KOPT-K1 (cell line): ENCODE results near the gene LIPC.

Source experiments
- H3K27ac ChIP-seq: fragments of 200-600 bp; sonication (generic); 2 replicates; pipeline ENCODE4 v1.5.1; 2016; ENCODE audit warnings: antibody characterized with exemption, mild to moderate bottlenecking, low read depth, low read length; ENCODE audit not compliant: poor library complexity, severe bottlenecking
- H3K36me3 ChIP-seq: fragments of 200-600 bp; sonication (generic); 2 replicates; pipeline ENCODE4 v1.5.1; 2017; ENCODE audit warnings: antibody characterized with exemption, mild to moderate bottlenecking, low read length, moderate library complexity; ENCODE audit not compliant: insufficient read depth
- H3K9me3 ChIP-seq: fragments of 200-600 bp; sonication (generic); 2 replicates; pipeline ENCODE4 v1.5.1; 2017; ENCODE audit warnings: antibody characterized with exemption, low read length, mild to moderate bottlenecking; ENCODE audit not compliant: insufficient read depth, poor library complexity, severe bottlenecking

LIPC gene

GRCh38 chr15:58523634-58524033, 91.8 kb downstream of the LIPC start:
- H3K36me3 ChIP-seq, result no peaks in the 10 kb centered on the region
- no peaks in the 10 kb centered on the region for H3K9me3 ChIP-seq
- H3K27ac ChIP-seq, result no peak overlapping the region

- Histone ChIP-seq H3K9me3 (no peaks in the 10 kb centered on the region), H3K36me3 (no peaks in the 10 kb centered on the region), H3K27ac (no peak overlapping the region)
These were observed 92.5 kb downstream of the LIPC start for GRCh38 chr15:58524247-58524646.

- Histone ChIP-seq H3K27ac (no peak overlapping the region), H3K36me3 (no peaks in the 10 kb centered on the region), H3K9me3 (no peaks in the 10 kb centered on the region)
These were observed 94.2 kb downstream of the LIPC start for GRCh38 chr15:58525991-58526421.

GRCh38 chr15:58526647-58527192, 94.9 kb downstream of the LIPC start:
- Histone ChIP-seq H3K9me3 (no peaks in the 10 kb centered on the region), H3K27ac (no peak overlapping the region), H3K36me3 (no peaks in the 10 kb centered on the region)

- no peak overlapping the region for H3K27ac ChIP-seq
- H3K36me3 ChIP-seq, result no peaks in the 10 kb centered on the region
- H3K9me3 ChIP-seq, result no peaks in the 10 kb centered on the region
These were observed 95.9 kb downstream of the LIPC start for GRCh38 chr15:58527573-58528187.

- no peak overlapping the region for H3K27ac ChIP-seq
These were observed 96.5 kb downstream of the LIPC start for GRCh38 chr15:58528188-58528870.

GRCh38 chr15:58529041-58529440, 97.2 kb downstream of the LIPC start:
- Histone ChIP-seq H3K36me3 (no peaks in the 10 kb centered on the region), H3K9me3 (no peaks in the 10 kb centered on the region), H3K27ac (no peak overlapping the region)

More at GRCh38 chr15:58528188-58528870, 96.5 kb downstream of the LIPC start:
- Histone ChIP-seq H3K36me3 (no peaks in the 10 kb centered on the region), H3K9me3 (no peaks in the 10 kb centered on the region)

GRCh38 chr15:58530056-58530590, 98.3 kb downstream of the LIPC start:
- Histone ChIP-seq H3K27ac (no peak overlapping the region), H3K9me3 (no peaks in the 10 kb centered on the region), H3K36me3 (no peaks in the 10 kb centered on the region)

GRCh38 chr15:58532126-58532525, 100.3 kb downstream of the LIPC start:
- no peaks in the 10 kb centered on the region for H3K9me3 ChIP-seq
- H3K36me3 ChIP-seq, result no peaks in the 10 kb centered on the region
- H3K27ac ChIP-seq, result no peak overlapping the region

GRCh38 chr15:58534556-58534955, 102.8 kb downstream of the LIPC start:
- Histone ChIP-seq H3K36me3 (no peaks in the 10 kb centered on the region), H3K9me3 (no peaks in the 10 kb centered on the region), H3K27ac (no peak overlapping the region)

- no peak overlapping the region for H3K27ac ChIP-seq
- no peaks in the 10 kb centered on the region for H3K36me3 ChIP-seq
- H3K9me3 ChIP-seq, result no peaks in the 10 kb centered on the region
These were observed 103.5 kb downstream of the LIPC start for GRCh38 chr15:58535337-58535736.

GRCh38 chr15:58535894-58536293, 104.1 kb downstream of the LIPC start:
- H3K9me3 ChIP-seq, result no peaks in the 10 kb centered on the region

GRCh38 chr15:58536414-58536813, 104.6 kb downstream of the LIPC start:
- Histone ChIP-seq H3K36me3 (no peaks in the 10 kb centered on the region), H3K9me3 (no peaks in the 10 kb centered on the region), H3K27ac (no peak overlapping the region)

More at GRCh38 chr15:58535894-58536293, 104.1 kb downstream of the LIPC start:
- no peaks in the 10 kb centered on the region for H3K36me3 ChIP-seq
- H3K27ac ChIP-seq, result no peak overlapping the region

- Histone ChIP-seq H3K36me3 (no peaks in the 10 kb centered on the region), H3K9me3 (no peaks in the 10 kb centered on the region), H3K27ac (no peak overlapping the region)
These were observed 105.2 kb downstream of the LIPC start for GRCh38 chr15:58537033-58537432.

GRCh38 chr15:58538225-58538727, 106.5 kb downstream of the LIPC start:
- no peaks in the 10 kb centered on the region for H3K9me3 ChIP-seq
- H3K36me3 ChIP-seq, result no peaks in the 10 kb centered on the region
- no peak overlapping the region for H3K27ac ChIP-seq
